Spleen (tissue), 11 donors: ENCODE data around the gene UGT1A4. TPM values are rescaled to one million over a fixed set of nuclear protein-coding genes. Genes with fewer than 3 reads are reported as not detected.

Experiments used
- DNase-seq: peaks from one replicate; pipeline ENCODE4 v3.0.0-alpha.2; 2020
- H3K27ac ChIP-seq, 8 donors: fragments of 200-600 bp; sonication (generic) in 7 of 8; 1 replicate in 4 of 8; 2 replicates in 4 of 8; pipeline versions ENCODE4 v1.5.0 to v1.8.0; 2016 to 2021; ENCODE audit warnings: inconsistent platforms in 4 of 8, mild to moderate bottlenecking in 4 of 8, moderate library complexity in 1 of 8
- H3K27me3 ChIP-seq, 7 donors: fragments of 200-600 bp; sonication (generic) in 6 of 7; replicated peaks in 1 of 7; 1 replicate in 4 of 7; 2 replicates in 3 of 7; pipeline versions ENCODE4 v1.5.0 to v1.8.0; 2016 to 2021; ENCODE audit warnings: inconsistent platforms in 3 of 7, mild to moderate bottlenecking in 1 of 7
- H3K36me3 ChIP-seq, 6 donors: fragments of 200-600 bp; sonication (generic) in 5 of 6; 1 replicate in 4 of 6; 2 replicates in 2 of 6; pipeline versions ENCODE4 v1.5.0 to v1.8.0; 2016 to 2021; ENCODE audit warnings: inconsistent platforms in 2 of 6
- H3K4me1 ChIP-seq, 6 donors: fragments of 200-600 bp; sonication (generic) in 5 of 6; 1 replicate in 3 of 6; 2 replicates in 3 of 6; pipeline versions ENCODE4 v1.5.0 to v1.8.0; 2016 to 2021; ENCODE audit warnings: inconsistent platforms in 3 of 6
- H3K4me3 ChIP-seq, 8 donors: fragments of 200-600 bp; sonication (generic) in 7 of 8; 1 replicate in 4 of 8; 2 replicates in 4 of 8; pipeline versions ENCODE4 v1.5.0 to v1.8.0; 2016 to 2021; ENCODE audit warnings: inconsistent platforms in 4 of 8, mild to moderate bottlenecking in 4 of 8, moderate library complexity in 2 of 8
- H3K9me3 ChIP-seq, 8 donors: fragments of 200-600 bp; sonication (generic) in 7 of 8; 1 replicate in 4 of 8; 2 replicates in 4 of 8; pipeline versions ENCODE4 v1.5.0 to v1.8.0; 2016 to 2021; ENCODE audit warnings: inconsistent platforms in 4 of 8
- POLR2A ChIP-seq, 3 donors: fragments of 450-650 bp; IDR thresholded peaks; one replicate each; pipeline ENCODE4 v1.5.1; 2017; ENCODE audit warnings: antibody characterized with exemption in 3 of 3, mild to moderate bottlenecking in 1 of 3
- POLR2AphosphoS5 ChIP-seq, 3 donors: sonication (generic); formaldehyde crosslinking; IDR thresholded peaks; one replicate each; pipeline ENCODE4 v1.5.1; 2017; ENCODE audit warnings: antibody characterized with exemption in 3 of 3
- WGBS, 5 donors: extraction: QIAGEN DNeasy Blood & Tissue Kit in 3 of 5; methylation state at CpG; one replicate each; pipeline versions ENCODE4 v1.1.5 to v1.1.7; 2013 to 2018; 5-methylcytosine and 5-hydroxymethylcytosine counted together
- intact Hi-C: fragments of 100-400 bp; cut with DNase I; formaldehyde crosslinking; loops from one replicate; pipeline ENCODE4 v1.15.0; 2023; ENCODE audit warnings: low total_unique reads
- polyA plus RNA-seq, 3 donors: library from polyadenylated mRNA; stranded (reverse); fragments of 200-250 nt; gene quantifications; one replicate each; pipeline ENCODE4 v1.2.1, GENCODE V29; 2013
- total RNA-seq, 7 donors: library from RNA; depleted of rRNA in 3 of 7; stranded (reverse); fragments of >200 nt in 3 of 7; fragmentation: NEBNext Ultra II Directional in 4 of 7; extraction: Animal tissue kit (Norgen Biotek cat#: 25700) in 4 of 7; gene quantifications; one replicate each; pipeline versions ENCODE4 v1.1.0 to v1.2.1, GENCODE V29; 2016 to 2021
- TF ChIP-seq, protein P1 (sequence below), 11 experiments: fragments of 200-600 bp in 7 of 11; fragments of 450-650 bp in 4 of 11; sonication (generic) in 4 of 11; IDR thresholded peaks in 8 of 11; conservative IDR thresholded peaks in 3 of 11; 1 replicate in 7 of 11; 2 replicates in 4 of 11; pipeline versions ENCODE4 v1.4.0 to v1.8.0; 2016 to 2021; ENCODE audit warnings: antibody characterized with exemption in 11 of 11, inconsistent platforms in 4 of 11, mild to moderate bottlenecking in 1 of 11
- donor health status: healthy with polysubstance abuse.
- donor health status: DM: no; HTN: no; CAD: no; lungs with moderate emphysema.
- donor health status: DM: no; HTN: no; CAD: no.
- donor health status: Bipolar disorder and iron deficiency.
- donor health status: healthy.
- donor health status: DM: no; HTN: no; CAD: no.
- donor health status: DM: yes; HTN: yes; CAD: no.

The UGT1A4 gene
- total and polyA plus RNA-seq, 10 donors = not detected

DNA sequence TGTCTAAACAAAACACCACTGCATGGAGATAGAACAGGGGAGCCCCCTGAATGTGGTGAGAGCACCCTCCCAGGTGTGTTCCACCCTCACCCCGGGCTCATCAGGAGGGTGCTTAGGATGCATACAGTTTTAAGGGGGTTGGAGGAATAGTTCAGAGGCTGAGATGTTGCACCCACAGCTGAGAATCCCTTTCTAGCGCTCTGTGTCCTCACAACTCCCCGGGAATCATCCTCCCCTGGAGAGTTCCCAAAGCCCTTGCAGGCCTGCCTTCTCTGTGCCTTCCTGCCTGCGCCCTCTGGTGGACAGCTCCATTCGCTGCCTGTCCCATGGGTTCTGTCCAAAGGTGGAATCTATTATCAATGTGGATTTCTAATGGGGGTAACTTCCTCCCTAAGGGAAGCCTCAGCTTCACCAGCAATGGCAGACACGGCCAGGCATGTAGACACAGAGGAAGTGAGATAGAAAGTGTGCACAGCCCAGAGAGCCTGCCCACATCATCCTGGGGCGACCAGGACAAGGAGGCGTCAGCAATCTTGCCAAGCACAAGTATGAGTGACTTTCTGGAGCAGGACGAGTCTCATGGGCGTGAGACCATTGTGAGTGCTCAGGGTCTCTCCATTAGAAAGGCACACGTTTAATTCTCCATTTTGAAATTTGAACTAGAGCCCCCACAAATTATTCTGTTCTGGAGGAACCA is 7.1 kb upstream of the UGT1A4 start:
- H3K4me1 ChIP-seq = no peaks in the 10 kb centered on the region
- DNase-seq = peak; percentile 89
- no peaks in the 10 kb centered on the region for H3K9me3 ChIP-seq
- intact Hi-C loops = no loop called here
- TF ChIP-seq POLR2A (IDR thresholded peaks at IDR 0.05) (no peak), POLR2AphosphoS5 (IDR thresholded peaks at IDR 0.05) (no peak)
- TF ChIP-seq, protein P1, sequence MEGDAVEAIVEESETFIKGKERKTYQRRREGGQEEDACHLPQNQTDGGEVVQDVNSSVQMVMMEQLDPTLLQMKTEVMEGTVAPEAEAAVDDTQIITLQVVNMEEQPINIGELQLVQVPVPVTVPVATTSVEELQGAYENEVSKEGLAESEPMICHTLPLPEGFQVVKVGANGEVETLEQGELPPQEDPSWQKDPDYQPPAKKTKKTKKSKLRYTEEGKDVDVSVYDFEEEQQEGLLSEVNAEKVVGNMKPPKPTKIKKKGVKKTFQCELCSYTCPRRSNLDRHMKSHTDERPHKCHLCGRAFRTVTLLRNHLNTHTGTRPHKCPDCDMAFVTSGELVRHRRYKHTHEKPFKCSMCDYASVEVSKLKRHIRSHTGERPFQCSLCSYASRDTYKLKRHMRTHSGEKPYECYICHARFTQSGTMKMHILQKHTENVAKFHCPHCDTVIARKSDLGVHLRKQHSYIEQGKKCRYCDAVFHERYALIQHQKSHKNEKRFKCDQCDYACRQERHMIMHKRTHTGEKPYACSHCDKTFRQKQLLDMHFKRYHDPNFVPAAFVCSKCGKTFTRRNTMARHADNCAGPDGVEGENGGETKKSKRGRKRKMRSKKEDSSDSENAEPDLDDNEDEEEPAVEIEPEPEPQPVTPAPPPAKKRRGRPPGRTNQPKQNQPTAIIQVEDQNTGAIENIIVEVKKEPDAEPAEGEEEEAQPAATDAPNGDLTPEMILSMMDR (IDR thresholded peaks at IDR 0.05 in 8 of 11, conservative IDR thresholded peaks at IDR 0.05 in 3 of 11) = peak; percentile 48 to 88 (median 80)
- 36 to 43% (median 38%) methylated on average over 11 of the region's 11 CpGs for WGBS, 5 donors
- H3K4me3 ChIP-seq = no peak overlapping the region
- peaks cover 0 to 21% (median 0%) of the 10 kb centered on the region in 7 donors for H3K27me3 ChIP-seq
- H3K36me3 ChIP-seq = no peaks in the 10 kb centered on the region
- H3K27ac ChIP-seq = no peak overlapping the region

DNA sequence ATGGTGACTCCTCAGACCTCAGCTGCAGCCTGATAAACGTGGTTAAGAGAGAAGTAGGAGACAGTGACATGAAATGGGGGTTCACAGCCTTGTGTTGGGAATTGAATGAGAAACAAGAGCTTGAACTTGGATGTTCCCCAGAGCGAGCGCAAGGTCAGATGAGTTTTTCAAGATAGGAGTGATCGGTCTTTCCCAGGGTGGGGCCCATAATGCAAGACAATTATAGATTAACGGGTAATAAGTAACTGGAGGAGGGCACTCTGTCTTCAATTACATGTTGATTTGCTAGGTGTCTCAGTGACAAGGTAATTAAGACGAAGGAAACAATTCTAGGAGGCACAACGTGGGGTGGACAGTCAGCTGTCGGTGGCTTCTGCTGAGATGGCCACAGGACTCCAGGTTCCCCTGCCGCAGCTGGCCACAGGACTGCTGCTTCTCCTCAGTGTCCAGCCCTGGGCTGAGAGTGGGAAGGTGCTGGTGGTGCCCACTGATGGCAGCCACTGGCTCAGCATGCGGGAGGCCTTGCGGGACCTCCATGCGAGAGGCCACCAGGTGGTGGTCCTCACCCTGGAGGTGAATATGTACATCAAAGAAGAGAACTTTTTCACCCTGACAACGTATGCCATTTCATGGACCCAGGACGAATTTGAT is 5.8 kb upstream of the UGT1A4 start, which contains the start of gene UGT1A5:
UGT1A5 (plus strand) TSS at position 297 of the 651 bp plus-strand sequence; CDS start at position 382, 85 bp downstream.
- Histone ChIP-seq H3K4me1 (no peaks in the 10 kb centered on the region), H3K4me3 (no peak within 1 kb of the TSS), H3K36me3 (no peaks in the 10 kb centered on the region), H3K27ac (no peak within 1 kb of the TSS), H3K9me3 (no peaks in the 10 kb centered on the region), H3K27me3 (peaks cover 0 to 32% (median 0%) of the 10 kb centered on the region in 7 donors)
- WGBS, 5 donors = 75 to 84% (median 84%) methylated on average over 14 of the region's 14 CpGs
- TF ChIP-seq, protein P1 (IDR thresholded peaks at IDR 0.05 in 8 of 11, conservative IDR thresholded peaks at IDR 0.05 in 3 of 11) = no peak
- TF ChIP-seq POLR2AphosphoS5 (IDR thresholded peaks at IDR 0.05) = no peak
- no peak for TF ChIP-seq POLR2A (IDR thresholded peaks at IDR 0.05)
- intact Hi-C loops = no loop called here
- no peak for DNase-seq

DNA sequence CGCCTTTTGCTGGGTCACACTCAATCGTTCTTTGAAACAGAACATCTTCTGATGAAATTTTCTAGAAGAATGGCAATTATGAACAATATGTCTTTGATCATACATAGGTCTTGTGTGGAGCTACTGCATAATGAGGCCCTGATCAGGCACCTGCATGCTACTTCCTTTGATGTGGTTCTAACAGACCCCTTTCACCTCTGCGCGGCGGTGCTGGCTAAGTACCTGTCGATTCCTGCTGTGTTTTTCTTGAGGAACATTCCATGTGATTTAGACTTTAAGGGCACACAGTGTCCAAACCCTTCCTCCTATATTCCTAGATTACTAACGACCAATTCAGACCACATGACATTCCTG is 5.3 kb upstream of the UGT1A4 start:
- Histone ChIP-seq H3K27ac (no peak overlapping the region), H3K4me1 (no peaks in the 10 kb centered on the region), H3K36me3 (no peaks in the 10 kb centered on the region), H3K9me3 (no peaks in the 10 kb centered on the region), H3K4me3 (no peak overlapping the region), H3K27me3 (peaks cover 0 to 34% (median 0%) of the 10 kb centered on the region in 7 donors)
- intact Hi-C loops = no loop called here
- no peak for DNase-seq
- TF ChIP-seq POLR2AphosphoS5 (IDR thresholded peaks at IDR 0.05) = no peak
- TF ChIP-seq, protein P1 (IDR thresholded peaks at IDR 0.05 in 8 of 11, conservative IDR thresholded peaks at IDR 0.05 in 3 of 11) = no peak
- no peak for TF ChIP-seq POLR2A (IDR thresholded peaks at IDR 0.05)
- WGBS, 5 donors = 66 to 79% (median 69%) methylated on average over 7 of the region's 7 CpGs

DNA sequence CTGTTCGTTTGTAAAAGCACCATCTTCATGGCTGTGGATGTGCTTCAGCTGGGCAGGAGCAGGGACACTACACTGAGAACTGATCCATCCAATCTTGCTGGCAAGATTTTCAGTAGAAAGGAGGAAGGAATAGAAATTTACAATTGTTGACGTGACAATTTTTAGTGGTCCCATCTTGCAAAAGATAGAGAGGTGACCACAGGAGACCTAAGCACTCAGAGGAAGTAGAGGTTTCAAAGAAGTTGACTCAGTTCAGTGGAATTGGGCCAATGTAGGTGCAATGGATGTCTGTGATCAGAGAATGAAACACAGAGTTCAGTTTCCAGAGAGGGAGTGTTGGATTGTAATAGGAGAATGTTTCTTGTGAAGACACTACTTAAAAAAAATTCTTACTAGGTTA is 4.4 kb upstream of the UGT1A4 start:
- Histone ChIP-seq H3K27ac (no peak overlapping the region), H3K9me3 (no peaks in the 10 kb centered on the region), H3K27me3 (peaks cover 0 to 30% (median 0%) of the 10 kb centered on the region in 7 donors), H3K4me1 (no peaks in the 10 kb centered on the region), H3K4me3 (no peak overlapping the region), H3K36me3 (no peaks in the 10 kb centered on the region)
- WGBS, 5 donors = 54 to 73% (median 65%) methylated on average over 2 of the region's 2 CpGs
- intact Hi-C loops = no loop called here
- TF ChIP-seq POLR2AphosphoS5 (IDR thresholded peaks at IDR 0.05) (no peak), POLR2A (IDR thresholded peaks at IDR 0.05) (no peak)
- TF ChIP-seq, protein P1 (IDR thresholded peaks at IDR 0.05 in 8 of 11, conservative IDR thresholded peaks at IDR 0.05 in 3 of 11) = no peak
- DNase-seq = no peak
